ENCODE measurements around the gene DSG4. TPM values are rescaled to one million over a fixed set of nuclear protein-coding genes. Genes with fewer than 3 reads are reported as not detected.
"Not testable (repeated sequence)": the region's sequence is repeated elsewhere in the genome, so short reads cannot be mapped to it uniquely, and the experiment has no call there.

The DSG4 gene, protein sequence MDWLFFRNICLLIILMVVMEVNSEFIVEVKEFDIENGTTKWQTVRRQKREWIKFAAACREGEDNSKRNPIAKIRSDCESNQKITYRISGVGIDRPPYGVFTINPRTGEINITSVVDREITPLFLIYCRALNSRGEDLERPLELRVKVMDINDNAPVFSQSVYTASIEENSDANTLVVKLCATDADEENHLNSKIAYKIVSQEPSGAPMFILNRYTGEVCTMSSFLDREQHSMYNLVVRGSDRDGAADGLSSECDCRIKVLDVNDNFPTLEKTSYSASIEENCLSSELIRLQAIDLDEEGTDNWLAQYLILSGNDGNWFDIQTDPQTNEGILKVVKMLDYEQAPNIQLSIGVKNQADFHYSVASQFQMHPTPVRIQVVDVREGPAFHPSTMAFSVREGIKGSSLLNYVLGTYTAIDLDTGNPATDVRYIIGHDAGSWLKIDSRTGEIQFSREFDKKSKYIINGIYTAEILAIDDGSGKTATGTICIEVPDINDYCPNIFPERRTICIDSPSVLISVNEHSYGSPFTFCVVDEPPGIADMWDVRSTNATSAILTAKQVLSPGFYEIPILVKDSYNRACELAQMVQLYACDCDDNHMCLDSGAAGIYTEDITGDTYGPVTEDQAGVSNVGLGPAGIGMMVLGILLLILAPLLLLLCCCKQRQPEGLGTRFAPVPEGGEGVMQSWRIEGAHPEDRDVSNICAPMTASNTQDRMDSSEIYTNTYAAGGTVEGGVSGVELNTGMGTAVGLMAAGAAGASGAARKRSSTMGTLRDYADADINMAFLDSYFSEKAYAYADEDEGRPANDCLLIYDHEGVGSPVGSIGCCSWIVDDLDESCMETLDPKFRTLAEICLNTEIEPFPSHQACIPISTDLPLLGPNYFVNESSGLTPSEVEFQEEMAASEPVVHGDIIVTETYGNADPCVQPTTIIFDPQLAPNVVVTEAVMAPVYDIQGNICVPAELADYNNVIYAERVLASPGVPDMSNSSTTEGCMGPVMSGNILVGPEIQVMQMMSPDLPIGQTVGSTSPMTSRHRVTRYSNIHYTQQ
- total RNA-seq (2014; rRNA removed; shearing (Covaris generic); ENCODE audit: low replicate concordance): not detected in 2 replicates

DNA sequence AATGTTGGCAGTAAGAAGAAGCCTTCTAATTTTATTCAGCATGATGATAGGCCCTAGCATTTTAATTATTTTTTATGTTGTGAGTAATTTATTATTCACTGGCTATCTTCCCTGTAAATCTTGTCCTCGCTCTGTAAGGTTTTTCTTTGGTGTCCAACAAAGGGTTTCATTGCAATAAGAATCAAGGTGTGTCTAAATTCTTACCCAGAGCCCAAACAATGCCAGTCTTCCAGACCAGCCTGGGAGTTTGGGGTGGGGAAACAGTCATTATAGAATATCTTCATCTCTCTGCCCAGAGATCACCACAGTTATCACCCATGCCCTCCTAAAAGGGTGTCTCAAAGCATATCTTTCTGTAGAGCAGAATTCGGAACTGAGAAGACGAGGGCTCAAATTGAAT lies at the start of gene DSG4:
TSS of gene DSG4 (plus strand) at position 301 of the 400 bp plus-strand sequence. CDS start 135 bp downstream, outside the sequence.
- DNase-seq (ENCODE audit: low read depth): no peak
- in situ Hi-C loops (cut with HindIII; ENCODE audit: low pct_unique_long_range_greater_than_20kb, low sequenced_read_pairs): no loop called here

DNA sequence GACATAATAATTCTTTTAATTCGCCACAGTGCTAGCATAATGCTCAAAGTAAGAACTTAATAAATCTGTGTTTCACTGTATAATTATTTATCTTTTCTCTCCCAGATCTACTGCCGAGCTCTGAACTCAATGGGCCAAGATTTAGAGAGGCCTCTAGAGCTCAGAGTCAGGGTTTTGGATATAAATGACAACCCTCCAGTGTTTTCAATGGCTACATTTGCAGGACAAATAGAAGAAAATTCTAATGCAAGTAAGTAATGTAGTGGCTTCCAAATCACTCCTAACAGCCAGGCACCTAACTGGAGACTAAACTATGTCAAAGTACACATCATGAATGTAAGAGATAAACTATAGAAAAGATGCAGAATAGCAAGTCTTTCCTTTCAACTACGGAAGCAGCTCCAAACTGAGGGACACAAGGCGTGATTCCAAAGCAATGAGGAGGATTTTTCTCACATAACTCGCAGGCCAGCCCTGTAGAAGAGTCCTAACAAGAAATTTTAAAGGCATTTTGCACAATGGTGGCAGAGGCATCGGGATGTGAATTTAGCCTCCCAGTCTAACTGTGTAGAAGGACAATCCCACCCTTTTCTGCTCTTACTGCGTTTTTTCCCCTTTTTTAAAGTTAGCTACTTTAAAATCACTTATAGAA lies 46.7 kb upstream of the DSG4 start:
- in situ Hi-C loops (cut with HindIII; ENCODE audit: low pct_unique_long_range_greater_than_20kb, low sequenced_read_pairs): no loop called here
- no peak for DNase-seq (ENCODE audit: low read depth)

DNA sequence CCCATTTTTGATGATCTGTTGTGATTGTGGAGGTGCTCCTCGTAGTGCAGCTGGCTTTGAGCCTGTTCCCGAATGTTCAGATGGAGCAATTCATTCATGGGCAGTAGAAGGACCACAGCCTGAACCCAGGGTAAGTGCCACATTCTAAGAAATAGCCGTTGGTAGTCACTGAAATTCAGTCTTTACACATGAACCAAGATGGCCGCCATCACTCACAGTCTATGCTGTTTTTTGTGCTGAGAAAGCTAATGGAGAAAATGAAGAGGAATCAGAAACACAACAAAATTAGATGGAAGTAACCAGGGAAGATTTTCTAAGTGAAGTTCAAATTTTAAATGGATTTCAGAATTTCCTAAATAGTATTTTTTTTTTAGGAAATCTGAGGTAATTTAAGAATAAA lies 33.1 kb upstream of the DSG4 start:
- DNase-seq (ENCODE audit: low read depth): no peak
- in situ Hi-C loops (cut with HindIII; ENCODE audit: low pct_unique_long_range_greater_than_20kb, low sequenced_read_pairs): no loop called here

DNA sequence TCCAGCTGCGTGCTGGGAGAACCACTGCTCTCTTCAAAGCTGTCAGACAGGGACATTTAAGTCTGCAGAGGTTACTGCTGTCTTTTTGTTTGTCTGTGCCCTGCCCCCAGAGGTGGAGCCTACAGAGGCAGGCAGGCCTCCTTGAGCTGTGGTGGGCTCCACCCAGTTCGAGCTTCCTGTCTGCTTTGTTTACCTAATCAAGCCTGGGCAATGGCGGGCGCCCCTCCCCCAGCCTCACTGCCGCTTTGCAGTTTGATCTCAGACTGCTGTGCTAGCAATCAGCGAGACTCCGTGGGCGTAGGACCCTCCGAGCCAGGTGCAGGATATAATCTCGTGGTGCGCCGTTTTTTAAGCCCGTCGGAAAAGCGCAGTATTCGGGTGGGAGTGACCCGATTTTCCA lies 23.2 kb upstream of the DSG4 start:
- DNase-seq (ENCODE audit: low read depth); in situ Hi-C loops (cut with HindIII; ENCODE audit: low pct_unique_long_range_greater_than_20kb, low sequenced_read_pairs): not testable (repeated sequence)

DNA sequence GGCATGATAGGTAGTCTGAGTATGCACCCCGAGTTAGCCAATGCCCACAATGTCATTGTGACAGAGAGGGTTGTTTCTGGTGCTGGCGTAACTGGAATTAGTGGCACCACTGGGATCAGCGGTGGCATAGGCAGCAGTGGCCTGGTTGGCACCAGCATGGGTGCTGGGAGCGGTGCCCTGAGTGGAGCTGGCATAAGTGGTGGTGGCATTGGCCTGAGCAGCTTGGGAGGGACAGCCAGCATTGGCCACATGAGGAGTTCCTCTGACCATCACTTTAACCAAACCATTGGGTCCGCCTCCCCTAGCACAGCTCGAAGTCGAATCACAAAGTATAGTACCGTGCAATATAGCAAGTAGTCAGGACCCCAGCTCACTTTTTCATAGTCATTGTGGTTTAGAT lies 21.6 kb upstream of the DSG4 start:
- in situ Hi-C loops (cut with HindIII; ENCODE audit: low pct_unique_long_range_greater_than_20kb, low sequenced_read_pairs): no loop called here

DNA sequence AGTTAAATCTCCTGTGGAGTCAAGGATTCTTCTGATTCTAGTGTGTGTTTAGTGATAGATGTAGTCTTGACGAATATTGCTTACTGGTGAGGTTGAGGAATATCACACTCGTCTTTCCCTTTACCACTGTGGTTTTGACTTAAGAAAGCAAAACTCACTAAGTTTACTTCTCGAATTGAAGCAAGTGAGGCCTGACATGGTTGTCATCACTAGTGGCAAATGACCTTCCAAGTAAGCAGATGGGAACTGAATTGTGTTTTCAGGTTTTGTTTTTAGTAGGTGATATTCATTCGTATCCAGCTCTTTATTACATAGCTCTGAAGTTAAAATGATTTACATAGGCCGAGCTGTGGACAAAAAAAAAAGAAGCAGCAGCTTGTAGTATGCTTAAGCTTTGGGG lies 20.6 kb upstream of the DSG4 start:
- DNase-seq (ENCODE audit: low read depth): no peak
- in situ Hi-C loops (cut with HindIII; ENCODE audit: low pct_unique_long_range_greater_than_20kb, low sequenced_read_pairs): no loop called here

More for the DNA sequence above, 21.6 kb upstream of the DSG4 start:
- no peak for DNase-seq (ENCODE audit: low read depth)

DNA sequence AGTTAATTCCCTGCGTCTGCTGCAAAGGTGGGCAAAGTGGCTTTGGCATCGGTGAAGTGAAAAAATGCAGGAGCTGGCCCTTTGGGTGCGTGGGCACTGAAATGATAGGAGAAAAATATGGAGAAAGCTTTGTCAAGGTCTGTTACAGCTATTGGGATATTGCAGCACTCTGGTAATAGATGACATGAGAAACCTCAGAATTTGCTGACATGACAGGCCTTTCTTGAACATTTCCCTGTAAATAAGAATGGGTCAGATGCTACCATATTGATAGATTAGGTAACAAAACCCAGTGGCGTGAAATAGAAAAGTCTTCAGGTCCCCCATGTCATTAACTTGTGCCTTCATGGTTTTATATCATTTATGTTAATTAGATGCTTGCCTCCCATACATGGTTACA lies 12.4 kb upstream of the DSG4 start:
- in situ Hi-C loops (cut with HindIII; ENCODE audit: low pct_unique_long_range_greater_than_20kb, low sequenced_read_pairs): no loop called here
- no peak for DNase-seq (ENCODE audit: low read depth)

DNA sequence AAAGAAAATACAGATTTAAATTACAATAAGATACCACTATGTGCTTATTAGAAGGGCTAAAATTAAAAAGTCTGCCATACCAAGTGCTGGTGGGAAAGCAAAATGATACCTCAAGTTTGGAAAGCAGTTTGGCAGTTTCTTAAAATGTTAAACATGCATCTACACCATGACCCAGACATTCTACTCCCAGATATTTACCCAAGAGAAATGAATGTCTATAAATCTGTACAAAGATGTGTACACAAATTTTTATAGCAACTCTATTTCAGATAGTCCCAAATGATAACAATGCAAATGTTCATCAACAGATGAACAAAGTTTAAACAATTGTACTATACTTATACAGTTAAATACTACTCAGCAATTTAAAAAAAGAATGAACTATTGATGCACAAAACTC lies 7.1 kb upstream of the DSG4 start:
- no peak for DNase-seq (ENCODE audit: low read depth)
- in situ Hi-C loops (cut with HindIII; ENCODE audit: low pct_unique_long_range_greater_than_20kb, low sequenced_read_pairs): no loop called here

DNA sequence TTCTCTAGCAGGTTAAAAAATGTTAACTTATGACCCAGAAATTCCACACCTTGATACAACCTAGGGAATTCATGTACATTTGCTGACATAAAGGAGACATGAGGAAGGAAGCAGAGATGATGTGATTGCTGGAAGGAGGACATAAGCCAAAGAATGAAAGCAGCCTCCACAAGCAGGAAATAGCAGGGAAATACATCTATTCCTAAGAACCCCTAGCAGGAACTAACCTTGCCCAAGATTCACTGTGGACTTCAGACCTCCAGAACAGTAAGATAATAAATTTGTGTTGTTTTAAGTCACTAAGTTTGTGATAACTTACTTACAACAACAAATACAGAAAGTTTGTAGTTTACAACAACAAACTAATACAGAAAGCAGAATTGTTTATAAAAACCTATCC lies 4.6 kb upstream of the DSG4 start:
- in situ Hi-C loops (cut with HindIII; ENCODE audit: low pct_unique_long_range_greater_than_20kb, low sequenced_read_pairs): no loop called here
- DNase-seq (ENCODE audit: low read depth): no peak

DNA sequence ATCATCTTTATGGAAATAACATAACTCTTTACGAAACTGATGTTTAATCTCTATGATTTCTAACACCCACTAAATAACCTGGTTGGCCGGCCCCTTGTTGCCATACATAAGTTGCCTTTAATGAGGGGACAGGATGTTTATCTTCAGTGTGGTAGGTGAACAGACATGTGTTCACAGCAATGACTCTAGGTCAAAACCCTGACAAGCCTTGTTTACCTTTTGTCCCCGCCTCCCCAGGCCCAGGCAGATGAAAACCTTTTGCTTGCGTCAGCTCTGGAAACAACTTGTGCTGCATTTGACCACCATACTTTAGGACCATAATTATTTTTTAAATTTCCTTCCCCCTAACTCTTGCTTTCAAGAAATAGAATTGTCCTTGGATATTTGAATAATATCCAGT lies 2.9 kb upstream of the DSG4 start:
- in situ Hi-C loops (cut with HindIII; ENCODE audit: low pct_unique_long_range_greater_than_20kb, low sequenced_read_pairs): no loop called here
- DNase-seq (ENCODE audit: low read depth): no peak

DNA sequence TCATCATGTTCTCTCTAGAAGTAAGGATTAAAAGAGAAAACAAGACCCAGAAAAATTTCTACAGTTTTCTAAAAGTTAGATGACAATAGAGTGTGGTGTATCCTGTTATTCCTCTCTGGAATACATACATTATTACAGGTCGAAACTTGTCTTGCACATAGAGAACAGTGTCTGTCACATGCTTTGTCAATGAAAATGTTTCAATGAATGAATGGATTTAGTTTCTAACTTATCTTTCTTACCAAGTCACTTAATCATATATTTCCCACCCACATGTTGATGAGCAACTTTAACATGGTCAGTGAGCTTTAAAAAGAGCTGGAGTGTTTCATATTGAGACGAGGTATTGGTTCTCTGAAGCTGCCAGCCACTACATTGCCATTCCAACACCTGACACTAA lies 4.3 kb downstream of the DSG4 start:
- in situ Hi-C loops (cut with HindIII; ENCODE audit: low pct_unique_long_range_greater_than_20kb, low sequenced_read_pairs): no loop called here
- no peak for DNase-seq (ENCODE audit: low read depth)

DNA sequence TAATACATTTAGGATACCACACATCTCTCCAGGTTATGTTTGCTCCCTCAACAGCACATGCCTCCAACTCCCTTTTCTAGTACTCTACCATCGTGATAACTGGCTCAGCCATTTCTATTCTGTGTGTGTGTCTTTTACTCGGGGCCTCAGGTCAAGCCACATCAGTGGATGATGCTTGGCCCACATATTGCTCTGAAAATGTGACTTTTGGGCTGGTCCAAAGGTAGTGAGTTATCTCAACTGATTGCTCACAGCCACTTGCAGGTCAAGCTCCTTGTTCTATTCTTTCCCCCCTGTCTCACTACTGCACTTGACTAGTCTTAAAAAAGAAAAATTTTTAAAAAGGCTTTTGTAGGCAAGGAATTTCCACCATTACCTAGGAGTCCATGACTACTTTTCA lies 5.5 kb downstream of the DSG4 start:
- in situ Hi-C loops (cut with HindIII; ENCODE audit: low pct_unique_long_range_greater_than_20kb, low sequenced_read_pairs): no loop called here
- DNase-seq (ENCODE audit: low read depth): no peak

DNA sequence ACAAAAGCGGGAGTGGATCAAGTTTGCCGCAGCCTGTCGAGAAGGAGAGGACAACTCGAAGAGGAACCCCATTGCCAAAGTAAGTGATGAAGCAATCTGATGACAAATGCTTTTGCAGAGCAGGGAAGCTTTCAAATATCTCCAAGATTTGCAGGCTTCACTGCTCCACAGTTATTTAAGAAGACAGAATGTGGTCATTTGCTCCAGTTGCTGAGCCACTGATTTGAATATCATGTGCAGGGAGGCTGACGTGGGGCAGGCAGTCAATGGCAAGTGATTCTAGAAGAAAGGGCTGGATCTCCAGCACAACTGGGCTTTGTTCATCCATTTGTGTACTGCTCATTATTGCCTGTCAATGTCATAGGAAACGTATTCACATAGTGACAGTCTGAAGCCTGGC lies 10.2 kb downstream of the DSG4 start:
- in situ Hi-C loops (cut with HindIII; ENCODE audit: low pct_unique_long_range_greater_than_20kb, low sequenced_read_pairs): no loop called here
- peak; percentile 73 for DNase-seq (ENCODE audit: low read depth)

DNA sequence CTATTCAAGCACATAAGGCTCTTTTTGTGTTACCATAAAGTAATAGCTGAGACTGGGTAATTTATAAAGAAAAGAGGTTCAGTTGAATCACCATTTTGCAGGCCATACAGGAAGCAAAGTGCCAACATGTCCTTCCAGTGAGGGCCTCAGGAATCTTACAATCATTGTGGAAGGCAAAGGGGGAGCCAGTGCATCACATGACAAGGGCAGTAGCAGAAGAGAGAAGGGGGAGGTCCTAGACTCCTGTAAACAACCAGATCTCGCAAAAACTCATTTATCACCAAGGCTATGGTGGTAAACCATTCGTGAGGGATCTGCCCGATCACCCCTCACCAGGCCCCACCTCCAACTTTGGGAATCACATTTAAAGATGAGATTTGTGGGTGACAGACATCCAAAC lies 16.7 kb downstream of the DSG4 start:
- in situ Hi-C loops (cut with HindIII; ENCODE audit: low pct_unique_long_range_greater_than_20kb, low sequenced_read_pairs): no loop called here
- DNase-seq (ENCODE audit: low read depth): no peak

DNA sequence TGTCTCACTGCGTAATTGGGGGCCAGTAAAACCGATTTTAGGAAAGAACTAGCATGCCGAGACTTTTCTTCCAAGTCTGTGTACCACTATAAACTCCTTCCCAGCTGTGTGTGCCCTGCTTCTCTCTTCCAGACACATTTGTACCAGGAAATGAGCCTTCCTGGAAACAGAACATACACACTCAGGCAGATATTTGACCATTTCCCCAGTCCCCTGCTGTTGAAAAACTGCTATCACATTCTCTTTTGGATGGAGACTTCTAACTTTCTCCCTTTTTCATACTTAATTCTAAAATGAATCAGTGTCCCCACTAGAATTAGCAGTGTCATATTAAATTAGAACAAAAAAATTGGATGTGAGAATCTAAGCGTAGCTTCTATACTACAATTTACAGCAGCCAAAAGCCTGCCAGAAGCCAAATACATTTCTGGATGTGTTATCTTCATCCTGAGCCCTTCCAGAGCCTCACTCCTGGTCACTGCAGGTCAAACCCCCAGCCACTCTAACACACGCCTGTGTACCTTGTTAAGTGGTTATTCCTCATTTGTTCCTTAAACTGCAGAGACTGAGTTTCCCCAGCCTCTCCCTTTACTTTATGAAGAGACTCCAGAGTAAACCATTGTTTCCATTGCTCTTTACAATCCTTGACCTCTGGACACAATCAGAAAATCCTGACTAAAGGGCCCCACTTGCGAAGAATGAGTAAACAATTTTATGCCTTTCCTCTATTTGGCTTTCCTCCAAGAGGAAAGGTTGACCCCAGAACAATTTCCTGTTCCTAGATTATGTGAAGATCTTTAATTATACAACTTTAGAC lies 20.4 kb downstream of the DSG4 start:
- in situ Hi-C loops (cut with HindIII; ENCODE audit: low pct_unique_long_range_greater_than_20kb, low sequenced_read_pairs): no loop called here
- no peak for DNase-seq (ENCODE audit: low read depth)

DNA sequence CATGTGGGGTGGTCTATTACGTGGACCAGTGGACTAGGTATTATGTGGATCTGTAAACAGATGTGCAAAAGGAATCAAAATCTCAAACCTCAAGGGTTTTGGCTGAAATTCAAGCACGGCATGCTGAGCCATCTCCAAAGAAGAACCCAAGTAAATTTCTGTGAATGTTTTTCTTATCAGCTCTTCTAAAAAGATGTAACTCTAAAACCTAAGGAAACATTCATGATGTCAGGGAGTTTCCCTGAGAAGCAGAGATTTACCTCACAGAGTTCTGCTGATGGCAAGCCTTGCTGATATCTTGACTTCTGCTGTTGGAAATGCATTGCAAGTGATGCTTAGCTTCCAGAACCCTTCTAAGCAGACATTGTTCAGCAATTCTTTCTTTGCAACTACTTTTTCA lies 21.6 kb downstream of the DSG4 start:
- in situ Hi-C loops (cut with HindIII; ENCODE audit: low pct_unique_long_range_greater_than_20kb, low sequenced_read_pairs): no loop called here
- no peak for DNase-seq (ENCODE audit: low read depth)

DNA sequence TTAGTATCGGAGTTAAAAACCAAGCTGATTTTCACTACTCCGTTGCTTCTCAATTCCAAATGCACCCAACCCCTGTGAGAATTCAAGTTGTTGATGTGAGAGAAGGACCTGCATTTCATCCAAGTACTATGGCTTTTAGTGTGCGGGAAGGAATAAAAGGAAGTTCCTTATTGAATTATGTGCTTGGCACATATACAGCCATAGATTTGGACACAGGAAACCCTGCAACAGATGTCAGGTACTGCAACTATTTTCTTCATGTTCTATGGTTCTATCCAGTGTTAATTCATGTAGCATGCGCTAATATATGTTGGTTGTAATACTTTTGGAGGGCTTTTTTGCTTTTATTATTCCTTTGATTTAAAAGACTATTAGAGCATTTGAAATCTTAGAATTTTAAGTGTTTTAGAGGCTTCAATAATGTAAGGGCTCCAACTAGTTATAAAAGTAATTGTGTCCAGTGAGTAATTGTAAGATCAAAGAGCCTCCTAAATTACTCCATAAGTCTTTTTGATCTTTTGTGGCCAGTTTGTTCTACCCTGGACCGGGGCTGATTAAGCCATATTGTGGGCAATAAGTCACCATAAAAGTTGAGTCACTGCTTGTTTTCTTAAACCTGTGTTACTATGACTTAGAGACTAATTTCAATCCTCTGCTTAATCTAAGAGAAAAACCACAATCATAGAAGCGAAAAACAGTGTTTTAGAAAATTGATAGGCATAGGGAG lies 22.9 kb downstream of the DSG4 start:
- no peak for DNase-seq (ENCODE audit: low read depth)
- in situ Hi-C loops (cut with HindIII; ENCODE audit: low pct_unique_long_range_greater_than_20kb, low sequenced_read_pairs): no loop called here

Data from Caki2 (cell line).